ENCODE measurements around the gene PSAP. TPM values are rescaled to one million over a fixed set of nuclear protein-coding genes. Genes with fewer than 3 reads are reported as not detected.

PSAP gene
- total RNA-seq, 1 donor from 2014 or later = 295 TPM

DNA sequence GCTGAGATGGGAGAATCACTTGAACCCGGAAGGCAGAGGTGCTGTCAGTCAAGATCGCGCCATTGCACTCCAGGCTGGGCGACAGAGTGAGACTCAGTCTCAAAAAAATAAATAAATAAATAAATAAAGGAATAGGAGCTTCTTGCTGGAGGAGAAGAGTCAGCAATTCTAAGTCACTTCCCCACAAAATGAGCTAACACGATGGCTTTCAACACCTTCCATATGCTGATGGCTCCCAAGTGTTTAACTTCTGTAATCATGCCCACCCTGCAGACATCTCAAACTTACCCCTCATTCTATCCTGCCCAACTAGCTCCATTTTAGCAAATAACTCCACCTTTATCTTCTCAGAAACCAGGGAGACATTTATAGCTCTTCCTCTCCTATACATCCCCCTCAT is 21.2 kb downstream of the PSAP start:
- no peak for DNase-seq (ENCODE audit: low read depth, low spot score)
- H3K36me3 Mint-ChIP-seq (ENCODE audit: low read depth) = peaks cover 13% of the 10 kb centered on the region
- peaks cover 4% of the 10 kb centered on the region for H3K4me1 Mint-ChIP-seq

DNA sequence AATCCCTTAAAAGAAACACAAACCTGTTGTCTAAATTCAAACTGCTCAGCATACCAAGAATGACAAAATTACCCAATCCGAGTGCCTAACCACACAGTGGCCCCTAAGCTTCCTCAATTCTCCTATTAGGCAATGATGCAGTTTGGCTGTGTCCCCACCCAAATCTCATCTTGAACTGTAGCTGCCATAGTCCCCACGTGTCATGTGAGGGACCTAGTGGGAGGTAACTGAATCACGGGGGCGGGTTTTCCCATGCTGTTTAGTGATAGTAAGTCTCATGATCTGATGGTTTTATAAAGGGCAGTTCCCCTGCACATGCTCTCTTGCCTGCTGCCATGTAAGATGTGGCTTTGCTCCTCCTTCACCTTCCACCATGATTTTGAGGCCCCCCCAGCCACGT is 21.9 kb downstream of the PSAP start:
- Mint-ChIP-seq H3K4me3 (no peak overlapping the region), H3K9me3 (no peaks in the 10 kb centered on the region), H3K4me1 (no peaks in the 10 kb centered on the region), H3K27ac (ENCODE audit: unreplicated experiment) (no peak overlapping the region), H3K27me3 (ENCODE audit: low read depth) (no peaks in the 10 kb centered on the region), H3K36me3 (ENCODE audit: low read depth) (peaks cover 13% of the 10 kb centered on the region)
- DNase-seq (ENCODE audit: low read depth, low spot score) = no peak
- TF ChIP-seq, protein P1, sequence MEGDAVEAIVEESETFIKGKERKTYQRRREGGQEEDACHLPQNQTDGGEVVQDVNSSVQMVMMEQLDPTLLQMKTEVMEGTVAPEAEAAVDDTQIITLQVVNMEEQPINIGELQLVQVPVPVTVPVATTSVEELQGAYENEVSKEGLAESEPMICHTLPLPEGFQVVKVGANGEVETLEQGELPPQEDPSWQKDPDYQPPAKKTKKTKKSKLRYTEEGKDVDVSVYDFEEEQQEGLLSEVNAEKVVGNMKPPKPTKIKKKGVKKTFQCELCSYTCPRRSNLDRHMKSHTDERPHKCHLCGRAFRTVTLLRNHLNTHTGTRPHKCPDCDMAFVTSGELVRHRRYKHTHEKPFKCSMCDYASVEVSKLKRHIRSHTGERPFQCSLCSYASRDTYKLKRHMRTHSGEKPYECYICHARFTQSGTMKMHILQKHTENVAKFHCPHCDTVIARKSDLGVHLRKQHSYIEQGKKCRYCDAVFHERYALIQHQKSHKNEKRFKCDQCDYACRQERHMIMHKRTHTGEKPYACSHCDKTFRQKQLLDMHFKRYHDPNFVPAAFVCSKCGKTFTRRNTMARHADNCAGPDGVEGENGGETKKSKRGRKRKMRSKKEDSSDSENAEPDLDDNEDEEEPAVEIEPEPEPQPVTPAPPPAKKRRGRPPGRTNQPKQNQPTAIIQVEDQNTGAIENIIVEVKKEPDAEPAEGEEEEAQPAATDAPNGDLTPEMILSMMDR (conservative IDR thresholded peaks at IDR 0.05) = no peak

More for the DNA sequence above, 21.2 kb downstream of the PSAP start:
- no peaks in the 10 kb centered on the region for H3K9me3 Mint-ChIP-seq
- no peak overlapping the region for H3K4me3 Mint-ChIP-seq
- TF ChIP-seq, protein P1 (conservative IDR thresholded peaks at IDR 0.05) = no peak
- H3K27me3 Mint-ChIP-seq (ENCODE audit: low read depth) = no peaks in the 10 kb centered on the region
- H3K27ac Mint-ChIP-seq (ENCODE audit: unreplicated experiment) = no peak overlapping the region

DNA sequence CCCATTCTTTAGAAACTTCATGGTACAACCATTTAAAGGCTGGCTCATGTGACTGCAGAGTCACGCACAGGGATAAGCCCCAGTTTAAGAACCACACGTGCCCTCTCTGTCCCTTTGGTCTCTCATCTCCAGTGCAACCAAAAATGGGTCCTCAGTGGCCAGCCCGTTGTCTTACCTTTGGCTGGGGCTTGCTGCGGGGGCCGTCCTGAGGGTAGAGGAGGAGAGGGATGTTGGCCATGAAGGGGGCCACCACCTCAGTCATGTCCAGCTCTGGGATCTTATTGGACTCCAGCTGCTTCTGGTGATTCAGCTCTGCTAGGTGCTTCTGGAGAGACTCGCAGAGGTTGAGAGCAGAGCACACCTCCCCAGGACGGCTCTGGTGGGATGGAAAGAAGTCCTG is 22.3 kb downstream of the PSAP start:
- H3K9me3 Mint-ChIP-seq = no peaks in the 10 kb centered on the region
- no peak overlapping the region for H3K4me3 Mint-ChIP-seq
- no peak for DNase-seq (ENCODE audit: low read depth, low spot score)
- peaks cover 13% of the 10 kb centered on the region for H3K36me3 Mint-ChIP-seq (ENCODE audit: low read depth)
- TF ChIP-seq, protein P1 (conservative IDR thresholded peaks at IDR 0.05) = no peak
- H3K4me1 Mint-ChIP-seq = no peaks in the 10 kb centered on the region
- H3K27me3 Mint-ChIP-seq (ENCODE audit: low read depth) = no peaks in the 10 kb centered on the region
- no peak overlapping the region for H3K27ac Mint-ChIP-seq (ENCODE audit: unreplicated experiment)

DNA sequence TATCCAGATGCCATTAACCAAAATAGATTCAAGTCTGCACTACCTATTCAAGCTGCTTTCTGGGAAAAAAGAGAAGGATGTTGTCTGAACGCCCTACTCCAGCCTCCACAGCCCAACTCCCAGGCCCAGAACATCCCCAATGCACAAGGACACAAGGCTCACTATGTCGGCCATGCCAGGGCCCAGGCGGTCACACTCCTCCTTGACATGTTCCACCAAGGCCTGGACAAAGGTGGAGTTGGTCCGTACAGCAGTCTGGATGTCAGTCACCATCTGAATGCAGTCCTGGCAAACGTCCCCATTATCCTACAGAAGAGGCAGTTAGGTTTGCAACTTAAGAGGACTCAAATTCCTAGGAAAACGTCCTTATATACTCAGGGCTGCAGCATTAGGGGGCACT is 23.2 kb downstream of the PSAP start:
- no peaks in the 10 kb centered on the region for H3K4me1 Mint-ChIP-seq
- TF ChIP-seq, protein P1 (conservative IDR thresholded peaks at IDR 0.05) = no peak
- DNase-seq (ENCODE audit: low read depth, low spot score) = no peak
- H3K27me3 Mint-ChIP-seq (ENCODE audit: low read depth) = no peaks in the 10 kb centered on the region
- no peak overlapping the region for H3K4me3 Mint-ChIP-seq
- H3K27ac Mint-ChIP-seq (ENCODE audit: unreplicated experiment) = no peak overlapping the region
- H3K36me3 Mint-ChIP-seq (ENCODE audit: low read depth) = peaks cover 13% of the 10 kb centered on the region
- no peaks in the 10 kb centered on the region for H3K9me3 Mint-ChIP-seq

DNA sequence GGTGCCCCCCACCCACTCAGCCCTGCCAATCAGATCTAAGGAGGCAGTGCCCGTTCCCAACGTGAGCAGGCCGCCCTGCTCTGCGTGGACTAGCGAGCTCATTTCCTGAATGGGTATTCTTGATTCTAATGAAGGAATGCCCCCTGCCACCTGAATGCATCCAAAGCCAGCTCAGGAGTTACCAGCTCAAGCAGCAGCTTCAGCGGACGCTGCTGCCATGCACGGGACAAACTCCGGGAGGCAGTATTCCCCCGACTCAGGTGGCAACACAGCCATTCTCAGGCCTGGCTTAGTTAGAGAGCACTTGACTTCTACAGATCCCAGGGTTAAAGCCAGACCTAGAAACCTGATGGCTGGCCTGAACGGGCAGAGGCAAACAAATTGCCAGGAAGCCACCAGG is 25.8 kb downstream of the PSAP start:
- H3K27ac Mint-ChIP-seq (ENCODE audit: unreplicated experiment) = no peak overlapping the region
- no peaks in the 10 kb centered on the region for H3K4me1 Mint-ChIP-seq
- H3K27me3 Mint-ChIP-seq (ENCODE audit: low read depth) = no peaks in the 10 kb centered on the region
- TF ChIP-seq, protein P1 (conservative IDR thresholded peaks at IDR 0.05) = no peak
- DNase-seq (ENCODE audit: low read depth, low spot score) = no peak
- peaks cover 10% of the 10 kb centered on the region for H3K36me3 Mint-ChIP-seq (ENCODE audit: low read depth)
- H3K4me3 Mint-ChIP-seq = no peak overlapping the region
- no peaks in the 10 kb centered on the region for H3K9me3 Mint-ChIP-seq

DNA sequence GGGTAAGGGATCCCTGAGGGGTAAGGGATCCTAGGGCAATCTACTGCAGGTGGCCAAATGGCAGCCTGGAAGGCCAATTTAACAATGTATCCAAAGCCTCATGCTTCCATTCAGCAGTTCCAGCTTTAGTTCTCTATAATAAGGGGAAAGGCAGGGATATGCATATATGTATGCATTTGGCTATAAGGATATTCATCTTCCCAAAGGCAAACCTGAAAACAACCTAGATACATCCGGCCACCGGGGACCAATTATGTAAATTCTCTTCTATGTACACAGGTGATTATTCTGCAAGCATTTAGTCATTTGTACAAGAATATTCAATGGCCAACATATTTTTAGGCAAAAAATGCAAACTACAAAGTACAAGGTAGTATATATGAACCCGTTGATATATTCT is 26.7 kb downstream of the PSAP start:
- no peak for DNase-seq (ENCODE audit: low read depth, low spot score)
- Mint-ChIP-seq H3K27ac (ENCODE audit: unreplicated experiment) (no peak overlapping the region), H3K4me3 (no peak overlapping the region), H3K36me3 (ENCODE audit: low read depth) (peaks cover 6% of the 10 kb centered on the region), H3K27me3 (ENCODE audit: low read depth) (no peaks in the 10 kb centered on the region), H3K9me3 (no peaks in the 10 kb centered on the region), H3K4me1 (no peaks in the 10 kb centered on the region)
- TF ChIP-seq, protein P1 (conservative IDR thresholded peaks at IDR 0.05) = no peak

All from neural crest cell (in vitro differentiated cells).